ENCODE data around the gene GABRE. TPM values are rescaled to one million over a fixed set of nuclear protein-coding genes. Genes with fewer than 3 reads are reported as not detected.

The GABRE gene
- total RNA-seq, 1 experiment from 2014 or later, result not detected

- H3K27me3 ChIP-seq (replicated peaks; ENCODE audit: insufficient read depth, low read depth, low read length, poor library complexity), result no peaks in the 10 kb centered on the region
- H3K36me3 ChIP-seq (ENCODE audit: insufficient read depth, low read length, poor library complexity, severe bottlenecking), result no peaks in the 10 kb centered on the region
- H3K4me3 ChIP-seq (ENCODE audit: low read depth, low read length, poor library complexity, severe bottlenecking), result no peak overlapping the region
- H3K27ac ChIP-seq (ENCODE audit: low read depth, low read length, poor library complexity, severe bottlenecking), result no peak overlapping the region
- H3K9me3 ChIP-seq (ENCODE audit: low read depth, low read length, poor library complexity, severe bottlenecking), result no peaks in the 10 kb centered on the region
- CTCF ChIA-PET, result no interaction called here
- BruUV-seq (replicated peaks), result no TSS peak
- TF ChIP-seq CTCF (conservative IDR thresholded peaks at IDR 0.05; ENCODE audit: low read depth, low read length), result no peak
- TF ChIP-seq EZH2 (IDR thresholded peaks at IDR 0.05; ENCODE audit: borderline replicate concordance, low read depth, low read length, poor library complexity, severe bottlenecking), result no peak
- no peak for DNase-seq (ENCODE audit: low spot score)
- POLR2A ChIA-PET (ENCODE audit: low non-redundant PET), result no interaction called here
- no peaks in the 10 kb centered on the region for H3K4me1 ChIP-seq (ENCODE audit: insufficient read depth, low read length, poor library complexity, severe bottlenecking)
- intact Hi-C loops (cut with micrococcal nuclease; ENCODE audit: unreplicated experiment), result no loop called here
Observed at GRCh38 chrX:151923648-151924047, 50.8 kb downstream of the GABRE start.

GRCh38 chrX:151922692-151923091, 51.8 kb downstream of the GABRE start:
- TF ChIP-seq CTCF (conservative IDR thresholded peaks at IDR 0.05; ENCODE audit: low read depth, low read length), result no peak
- intact Hi-C loops (cut with micrococcal nuclease; ENCODE audit: unreplicated experiment), result no loop called here
- Histone ChIP-seq H3K36me3 (ENCODE audit: insufficient read depth, low read length, poor library complexity, severe bottlenecking) (no peaks in the 10 kb centered on the region), H3K27ac (ENCODE audit: low read depth, low read length, poor library complexity, severe bottlenecking) (no peak overlapping the region), H3K4me1 (ENCODE audit: insufficient read depth, low read length, poor library complexity, severe bottlenecking) (no peaks in the 10 kb centered on the region), H3K27me3 (replicated peaks; ENCODE audit: insufficient read depth, low read depth, low read length, poor library complexity) (no peaks in the 10 kb centered on the region), H3K9me3 (ENCODE audit: low read depth, low read length, poor library complexity, severe bottlenecking) (no peaks in the 10 kb centered on the region), H3K4me3 (ENCODE audit: low read depth, low read length, poor library complexity, severe bottlenecking) (no peak overlapping the region)
- ChIA-PET CTCF (no interaction called here), POLR2A (ENCODE audit: low non-redundant PET) (no interaction called here)
- DNase-seq (ENCODE audit: low spot score), result no peak
- BruUV-seq (replicated peaks), result no TSS peak

- no peak for DNase-seq (ENCODE audit: low spot score)
- intact Hi-C loops (cut with micrococcal nuclease; ENCODE audit: unreplicated experiment), result no loop called here
- no peaks in the 10 kb centered on the region for H3K27me3 ChIP-seq (replicated peaks; ENCODE audit: insufficient read depth, low read depth, low read length, poor library complexity)
- BruUV-seq (replicated peaks), result no TSS peak
- H3K4me1 ChIP-seq (ENCODE audit: insufficient read depth, low read length, poor library complexity, severe bottlenecking), result no peaks in the 10 kb centered on the region
- CTCF ChIA-PET, result no interaction called here
- TF ChIP-seq CTCF (conservative IDR thresholded peaks at IDR 0.05; ENCODE audit: low read depth, low read length) (no peak), EZH2 (IDR thresholded peaks at IDR 0.05; ENCODE audit: borderline replicate concordance, low read depth, low read length, poor library complexity, severe bottlenecking) (no peak)
- no peaks in the 10 kb centered on the region for H3K9me3 ChIP-seq (ENCODE audit: low read depth, low read length, poor library complexity, severe bottlenecking)
- no peak overlapping the region for H3K4me3 ChIP-seq (ENCODE audit: low read depth, low read length, poor library complexity, severe bottlenecking)
- POLR2A ChIA-PET (ENCODE audit: low non-redundant PET), result no interaction called here
- H3K27ac ChIP-seq (ENCODE audit: low read depth, low read length, poor library complexity, severe bottlenecking), result no peak overlapping the region
- H3K36me3 ChIP-seq (ENCODE audit: insufficient read depth, low read length, poor library complexity, severe bottlenecking), result no peaks in the 10 kb centered on the region
Observed at GRCh38 chrX:151921866-151922265, 52.6 kb downstream of the GABRE start.

Data from A673 (cell line).